ENCODE data around the gene HOXD12.
A peak's percentile ranks its signal among the peaks of the same experiment; 100 is the strongest.

The HOXD12 gene

DNA sequence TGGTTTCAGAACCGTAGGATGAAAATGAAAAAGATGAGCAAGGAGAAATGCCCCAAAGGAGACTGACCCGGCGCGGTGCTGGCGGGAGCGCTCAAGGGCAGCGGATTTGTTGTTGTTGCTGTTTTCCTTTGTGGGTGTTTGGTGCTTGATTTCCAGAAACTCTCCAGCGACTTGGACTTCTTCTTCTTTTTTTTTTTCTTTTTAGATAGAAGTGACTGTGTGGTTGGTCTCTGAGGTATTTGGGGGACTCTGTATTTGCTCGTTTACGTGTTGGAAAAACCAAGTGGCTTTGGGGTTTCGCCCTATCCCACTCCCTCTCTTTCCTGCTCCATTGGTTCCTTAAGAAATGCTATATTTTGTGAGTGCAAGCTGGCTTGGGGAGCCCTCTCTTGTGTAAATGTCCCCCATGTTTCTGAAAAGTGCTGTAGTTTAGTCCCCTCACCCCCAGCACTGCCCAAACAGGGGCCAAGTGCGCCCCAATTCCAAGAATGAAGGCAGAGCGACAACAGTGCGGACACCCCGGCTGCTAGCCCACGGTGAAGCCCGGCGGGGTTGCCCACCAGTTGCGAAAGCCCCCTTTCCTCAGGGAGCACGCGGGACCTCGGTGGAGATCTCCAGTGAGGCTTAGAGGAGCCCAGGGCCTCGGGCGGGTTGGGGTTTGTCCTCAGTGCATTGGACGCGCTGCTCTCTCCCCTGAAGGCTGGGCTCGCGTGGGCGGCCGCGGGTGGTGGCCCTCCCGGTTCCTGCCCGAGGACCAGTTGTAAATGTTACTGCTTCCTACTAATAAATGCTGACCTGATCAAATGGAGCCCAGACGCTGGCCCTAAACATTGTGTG, 24.7 kb downstream of the HOXD12 start:
- peaks cover 0 to 4% of the 10 kb centered on the region in 2 donors for H3K9me3 ChIP-seq (ENCODE audit: control insufficient read depth in 2 of 2, low read length in 2 of 2)
- H3K27ac ChIP-seq (ENCODE audit: low read length): no peak overlapping the region
- H3K36me3 ChIP-seq (ENCODE audit: control insufficient read depth in 2 of 2, insufficient read depth in 2 of 2, low read length in 2 of 2): no peaks in the 10 kb centered on the region
- H3K4me3 ChIP-seq (ENCODE audit: low read length in 2 of 2): peak overlapping the region in 1 of 2 donors; percentile 22
- no peak overlapping the region for H3K9ac ChIP-seq (ENCODE audit: low read length in 2 of 2)
- peaks cover 19% of the 10 kb centered on the region for H3K4me1 ChIP-seq (ENCODE audit: control insufficient read depth, insufficient read depth, low read length)
- peaks cover 72 to 96% of the 10 kb centered on the region in 2 donors for H3K27me3 ChIP-seq (ENCODE audit: control insufficient read depth in 1 of 2, insufficient read depth in 2 of 2, low read length in 2 of 2)

DNA sequence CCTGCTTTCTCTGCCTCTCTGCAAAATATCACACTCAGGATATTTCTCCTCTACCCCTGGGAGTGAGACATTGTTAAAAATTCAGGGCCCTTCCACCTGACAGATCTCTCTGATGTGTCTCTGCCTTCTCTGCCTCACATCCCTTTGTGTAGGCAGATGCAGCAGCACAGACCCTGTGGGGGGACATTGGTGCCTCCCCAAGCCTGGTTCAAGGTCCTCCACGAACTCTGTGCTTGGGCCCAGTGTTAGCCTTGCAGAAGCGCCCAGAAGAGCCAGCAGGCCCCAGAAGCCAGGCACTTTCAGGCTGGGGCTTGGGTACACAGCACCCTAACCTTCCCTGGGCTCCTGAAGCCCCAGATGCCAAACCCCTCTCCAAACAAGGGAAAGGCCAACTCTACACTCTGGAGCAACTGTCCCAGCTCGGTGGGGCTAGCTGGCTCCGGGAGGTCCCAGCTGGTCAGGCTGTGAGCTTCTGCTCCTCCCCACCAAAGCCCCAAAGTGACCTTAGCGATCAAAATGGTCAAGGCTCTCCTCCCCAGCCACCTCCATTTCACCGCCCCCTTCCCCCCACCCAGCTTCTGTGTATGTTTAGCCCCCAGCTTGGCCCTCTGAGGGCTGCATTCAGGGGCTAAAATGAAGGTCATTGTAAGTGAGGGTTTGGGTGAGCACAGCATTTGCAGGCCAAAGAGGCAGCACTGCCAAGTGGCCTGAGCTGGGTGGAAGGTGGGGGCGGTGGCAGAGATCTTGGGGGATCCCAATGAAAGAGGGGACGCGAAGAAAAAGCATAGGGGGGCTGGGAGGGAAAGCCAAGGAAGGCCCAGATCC, 25.6 kb downstream of the HOXD12 start:
- H3K27ac ChIP-seq (ENCODE audit: low read length): no peak overlapping the region
- peaks cover 66 to 92% of the 10 kb centered on the region in 2 donors for H3K27me3 ChIP-seq (ENCODE audit: control insufficient read depth in 1 of 2, insufficient read depth in 2 of 2, low read length in 2 of 2)
- no peak overlapping the region for H3K9ac ChIP-seq (ENCODE audit: low read length in 2 of 2)

DNA sequence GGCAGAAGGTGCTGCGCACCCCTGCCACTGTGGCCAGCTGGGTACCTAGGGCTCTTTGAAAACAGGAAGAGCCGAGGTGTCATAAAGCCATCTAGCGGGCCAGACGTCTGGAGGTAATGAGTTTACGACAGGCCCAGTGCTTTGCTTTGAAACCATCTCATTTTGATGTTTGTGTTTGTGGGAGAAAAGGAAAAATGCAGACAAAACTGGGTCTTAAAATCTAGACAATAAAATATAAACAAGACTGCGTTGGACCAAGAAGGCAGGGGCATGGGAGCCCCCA, 26.1 kb downstream of the HOXD12 start:
- Histone ChIP-seq H3K36me3 (ENCODE audit: control insufficient read depth in 2 of 2, insufficient read depth in 2 of 2, low read length in 2 of 2) (no peaks in the 10 kb centered on the region), H3K27me3 (ENCODE audit: control insufficient read depth in 1 of 2, insufficient read depth in 2 of 2, low read length in 2 of 2) (peaks cover 62 to 92% of the 10 kb centered on the region in 2 donors), H3K27ac (ENCODE audit: low read length) (no peak overlapping the region), H3K9me3 (ENCODE audit: control insufficient read depth in 2 of 2, low read length in 2 of 2) (no peaks in the 10 kb centered on the region), H3K4me1 (ENCODE audit: control insufficient read depth, insufficient read depth, low read length) (peaks cover 27% of the 10 kb centered on the region), H3K9ac (ENCODE audit: low read length in 2 of 2) (no peak overlapping the region), H3K4me3 (ENCODE audit: low read length in 2 of 2) (no peak overlapping the region)

More for the DNA sequence above, 25.6 kb downstream of the HOXD12 start:
- peaks cover 21% of the 10 kb centered on the region for H3K4me1 ChIP-seq (ENCODE audit: control insufficient read depth, insufficient read depth, low read length)
- H3K36me3 ChIP-seq (ENCODE audit: control insufficient read depth in 2 of 2, insufficient read depth in 2 of 2, low read length in 2 of 2): no peaks in the 10 kb centered on the region
- no peak overlapping the region for H3K4me3 ChIP-seq (ENCODE audit: low read length in 2 of 2)
- no peaks in the 10 kb centered on the region for H3K9me3 ChIP-seq (ENCODE audit: control insufficient read depth in 2 of 2, low read length in 2 of 2)

DNA sequence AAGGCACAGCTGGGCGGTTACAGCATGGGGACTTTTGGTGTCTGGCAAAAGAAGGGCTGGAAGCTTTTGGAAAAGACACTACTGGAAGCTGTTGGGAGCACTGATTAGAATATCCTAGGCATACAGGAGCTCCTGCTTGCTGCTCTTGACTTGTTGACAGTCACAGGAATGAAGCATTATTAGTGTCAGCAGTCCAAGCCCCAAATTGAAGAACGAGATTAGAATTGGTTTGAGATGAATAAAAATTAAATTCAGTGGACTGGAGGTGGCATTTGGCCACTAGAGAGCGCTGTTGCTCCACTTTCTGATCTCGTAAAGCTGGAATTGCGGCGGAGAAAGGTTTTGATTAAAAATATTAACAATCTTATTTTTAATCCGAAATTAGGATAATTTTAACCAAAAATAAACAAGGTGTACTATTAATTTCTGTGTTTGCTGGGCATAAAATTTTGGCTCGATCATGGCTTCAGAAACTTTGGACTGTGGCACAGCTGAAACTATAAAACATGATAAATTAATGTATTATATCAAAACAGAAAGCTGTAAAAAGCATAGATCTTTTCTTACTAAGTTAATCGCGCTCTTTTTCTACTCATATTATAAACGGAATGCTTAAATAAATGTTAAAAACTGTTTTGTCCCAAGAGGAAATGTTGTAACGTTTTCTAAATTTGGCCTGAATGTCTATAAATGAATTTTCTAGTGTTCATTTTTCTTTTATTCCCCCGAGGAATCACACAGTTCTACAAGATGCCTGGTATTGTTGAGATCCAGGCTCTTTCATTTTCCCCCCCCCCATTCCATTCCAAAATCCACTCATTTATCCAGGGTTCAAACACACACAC, 27.6 kb downstream of the HOXD12 start:
- no peaks in the 10 kb centered on the region for H3K36me3 ChIP-seq (ENCODE audit: control insufficient read depth in 2 of 2, insufficient read depth in 2 of 2, low read length in 2 of 2)
- no peak overlapping the region for H3K9ac ChIP-seq (ENCODE audit: low read length in 2 of 2)
- H3K27me3 ChIP-seq (ENCODE audit: control insufficient read depth in 1 of 2, insufficient read depth in 2 of 2, low read length in 2 of 2): peaks cover 62 to 91% of the 10 kb centered on the region in 2 donors
- H3K4me1 ChIP-seq (ENCODE audit: control insufficient read depth, insufficient read depth, low read length): peaks cover 28% of the 10 kb centered on the region
- H3K27ac ChIP-seq (ENCODE audit: low read length): no peak overlapping the region
- no peak overlapping the region for H3K4me3 ChIP-seq (ENCODE audit: low read length in 2 of 2)
- peaks cover 0 to 3% of the 10 kb centered on the region in 2 donors for H3K9me3 ChIP-seq (ENCODE audit: control insufficient read depth in 2 of 2, low read length in 2 of 2)

DNA sequence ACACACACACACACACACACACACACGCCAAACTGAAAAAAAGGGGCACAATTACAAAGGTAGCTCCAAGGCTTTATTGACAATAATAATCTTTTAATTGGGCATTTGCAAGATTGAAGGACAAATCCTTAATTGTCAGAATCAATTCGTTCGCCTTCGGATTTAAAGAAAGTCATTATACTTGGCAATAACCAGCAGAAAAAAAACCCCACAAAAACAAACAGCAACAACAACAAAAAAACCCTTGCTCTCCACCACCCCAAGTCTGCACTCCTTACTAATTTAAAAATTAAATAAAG, 28.1 kb downstream of the HOXD12 start:
- Histone ChIP-seq H3K9me3 (ENCODE audit: control insufficient read depth in 2 of 2, low read length in 2 of 2) (peaks cover 0 to 3% of the 10 kb centered on the region in 2 donors), H3K9ac (ENCODE audit: low read length in 2 of 2) (no peak overlapping the region), H3K27ac (ENCODE audit: low read length) (no peak overlapping the region), H3K4me1 (ENCODE audit: control insufficient read depth, insufficient read depth, low read length) (peaks cover 24% of the 10 kb centered on the region), H3K36me3 (ENCODE audit: control insufficient read depth in 2 of 2, insufficient read depth in 2 of 2, low read length in 2 of 2) (no peaks in the 10 kb centered on the region), H3K27me3 (ENCODE audit: control insufficient read depth in 1 of 2, insufficient read depth in 2 of 2, low read length in 2 of 2) (peaks cover 68 to 91% of the 10 kb centered on the region in 2 donors), H3K4me3 (ENCODE audit: low read length in 2 of 2) (peak overlapping the region in 1 of 2 donors; percentile 44)

DNA sequence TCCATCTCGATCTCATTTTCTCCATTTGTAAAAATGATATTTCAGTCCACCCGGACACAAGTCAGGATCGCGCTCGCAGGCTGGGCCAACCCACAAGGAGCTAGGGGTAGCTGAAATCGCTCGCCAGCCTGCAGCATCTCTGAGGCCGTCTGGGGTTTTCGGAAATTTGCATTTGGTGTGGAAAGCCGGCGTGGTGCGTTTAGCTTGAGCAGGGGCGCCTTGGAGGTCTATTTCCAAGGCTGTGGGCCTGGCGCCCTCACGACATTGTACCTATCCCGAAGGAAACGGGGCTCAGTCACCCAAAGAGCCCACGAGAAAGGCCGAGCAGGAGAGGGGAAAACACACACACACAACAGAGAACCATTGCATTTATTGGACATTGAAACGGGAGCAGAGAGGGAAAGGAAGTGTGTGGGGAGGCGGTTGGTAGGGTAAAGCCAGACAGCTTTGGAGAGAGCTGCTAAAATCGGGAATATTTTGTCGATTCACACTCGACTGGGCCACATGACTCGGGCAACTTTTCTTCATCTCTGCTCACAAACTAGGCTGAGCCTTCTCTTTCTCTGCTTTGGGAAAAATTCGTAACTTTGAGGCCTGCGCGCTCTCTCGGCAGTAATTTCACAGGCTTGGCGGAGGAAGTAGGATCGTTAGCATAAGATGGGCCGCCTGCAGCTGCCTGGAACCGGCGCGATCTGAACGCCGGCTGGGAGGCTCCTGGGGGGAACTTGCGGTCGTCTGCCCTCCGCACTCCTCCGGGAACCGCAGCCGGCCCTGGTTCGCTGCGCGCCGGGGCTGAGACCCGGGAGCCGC, 28.8 kb downstream of the HOXD12 start:
- no peak overlapping the region for H3K9ac ChIP-seq (ENCODE audit: low read length in 2 of 2)
- H3K36me3 ChIP-seq (ENCODE audit: control insufficient read depth in 2 of 2, insufficient read depth in 2 of 2, low read length in 2 of 2): no peaks in the 10 kb centered on the region
- H3K9me3 ChIP-seq (ENCODE audit: control insufficient read depth in 2 of 2, low read length in 2 of 2): peaks cover 0 to 3% of the 10 kb centered on the region in 2 donors
- H3K27ac ChIP-seq (ENCODE audit: low read length): no peak overlapping the region
- H3K4me1 ChIP-seq (ENCODE audit: control insufficient read depth, insufficient read depth, low read length): peaks cover 19% of the 10 kb centered on the region
- H3K4me3 ChIP-seq (ENCODE audit: low read length in 2 of 2): peak overlapping the region in 1 of 2 donors; percentile 44
- H3K27me3 ChIP-seq (ENCODE audit: control insufficient read depth in 1 of 2, insufficient read depth in 2 of 2, low read length in 2 of 2): peaks cover 73 to 91% of the 10 kb centered on the region in 2 donors

DNA sequence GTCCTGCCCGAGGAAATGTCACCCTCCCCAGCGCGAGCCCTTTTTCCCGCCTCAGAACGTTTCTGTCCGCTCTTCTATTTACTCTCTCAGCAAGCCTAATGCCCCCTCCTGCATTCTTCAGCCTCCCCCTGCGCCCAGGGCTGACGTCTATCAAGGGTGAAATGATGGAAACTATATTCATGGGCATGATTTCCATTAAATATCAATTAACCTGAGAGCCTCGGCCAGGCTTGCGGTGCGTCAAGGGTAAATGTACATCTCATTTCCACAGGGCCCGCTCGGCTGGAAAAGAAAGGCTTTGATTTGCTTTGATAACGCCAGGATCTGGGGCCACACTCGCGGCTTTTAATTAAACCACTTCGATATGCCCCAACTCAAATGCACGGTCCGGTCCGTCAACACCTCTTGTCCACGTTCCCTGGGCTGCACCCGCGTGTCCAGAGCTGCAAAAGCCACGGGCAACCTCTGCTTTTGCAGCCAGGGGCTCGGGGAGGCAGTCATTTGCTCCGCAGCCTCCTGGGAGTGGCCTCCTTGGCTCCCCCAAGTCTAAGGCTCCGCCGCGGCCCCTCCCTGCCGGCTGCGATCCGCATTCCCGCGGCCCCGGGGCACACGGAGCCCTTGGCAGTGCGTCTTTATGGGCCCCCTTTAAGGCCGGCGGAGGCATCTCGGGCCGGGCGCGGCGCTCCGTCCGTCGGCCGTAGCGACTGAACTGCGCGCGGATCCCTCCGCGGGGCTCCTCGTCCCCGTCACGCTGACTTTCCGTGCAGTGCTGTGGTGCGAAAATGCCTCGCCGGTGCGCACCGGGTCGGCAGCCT, 29.6 kb downstream of the HOXD12 start, which contains the start of gene HOXD8:
Gene HOXD8, plus strand, starts transcription at position 724 of the 815 bp plus-strand sequence. CDS start 662 bp downstream, outside the sequence.
- H3K27me3 ChIP-seq (ENCODE audit: control insufficient read depth in 1 of 2, insufficient read depth in 2 of 2, low read length in 2 of 2): peaks cover 72 to 91% of the 10 kb centered on the region in 2 donors
- H3K9me3 ChIP-seq (ENCODE audit: control insufficient read depth in 2 of 2, low read length in 2 of 2): peaks cover 0 to 3% of the 10 kb centered on the region in 2 donors
- no peaks in the 10 kb centered on the region for H3K36me3 ChIP-seq (ENCODE audit: control insufficient read depth in 2 of 2, insufficient read depth in 2 of 2, low read length in 2 of 2)
- H3K9ac ChIP-seq (ENCODE audit: low read length in 2 of 2): no peak within 1 kb of the TSS
- H3K27ac ChIP-seq (ENCODE audit: low read length): no peak within 1 kb of the TSS
- H3K4me3 ChIP-seq (ENCODE audit: low read length in 2 of 2): peak within 1 kb of the TSS; percentile 12 to 59
- peaks cover 19% of the 10 kb centered on the region for H3K4me1 ChIP-seq (ENCODE audit: control insufficient read depth, insufficient read depth, low read length)

DNA sequence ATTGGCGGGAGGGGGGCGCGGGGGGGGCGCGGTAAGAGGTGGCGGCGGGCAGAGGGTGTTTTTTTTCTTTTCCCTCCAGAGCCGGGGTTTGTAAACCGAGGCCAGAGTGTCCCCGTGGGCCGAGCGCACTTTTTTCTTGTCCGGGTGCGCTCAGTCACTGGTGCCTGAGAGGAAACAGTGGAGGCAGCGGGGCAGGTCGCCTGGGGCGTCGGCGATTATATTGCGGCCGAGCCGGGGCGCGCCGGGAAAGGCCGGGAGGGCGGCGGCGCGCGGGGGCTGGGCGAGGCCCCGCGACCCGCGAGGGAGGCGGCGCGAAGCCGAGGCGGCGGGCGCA, 30.2 kb downstream of the HOXD12 start:
- no peak overlapping the region for H3K9ac ChIP-seq (ENCODE audit: low read length in 2 of 2)
- H3K4me1 ChIP-seq (ENCODE audit: control insufficient read depth, insufficient read depth, low read length): peaks cover 19% of the 10 kb centered on the region
- H3K27ac ChIP-seq (ENCODE audit: low read length): no peak overlapping the region
- H3K27me3 ChIP-seq (ENCODE audit: control insufficient read depth in 1 of 2, insufficient read depth in 2 of 2, low read length in 2 of 2): peaks cover 71 to 91% of the 10 kb centered on the region in 2 donors
- no peaks in the 10 kb centered on the region for H3K36me3 ChIP-seq (ENCODE audit: control insufficient read depth in 2 of 2, insufficient read depth in 2 of 2, low read length in 2 of 2)
- H3K4me3 ChIP-seq (ENCODE audit: low read length in 2 of 2): peak overlapping the region in 1 of 2 donors; percentile 59
- peaks cover 0 to 3% of the 10 kb centered on the region in 2 donors for H3K9me3 ChIP-seq (ENCODE audit: control insufficient read depth in 2 of 2, low read length in 2 of 2)

DNA sequence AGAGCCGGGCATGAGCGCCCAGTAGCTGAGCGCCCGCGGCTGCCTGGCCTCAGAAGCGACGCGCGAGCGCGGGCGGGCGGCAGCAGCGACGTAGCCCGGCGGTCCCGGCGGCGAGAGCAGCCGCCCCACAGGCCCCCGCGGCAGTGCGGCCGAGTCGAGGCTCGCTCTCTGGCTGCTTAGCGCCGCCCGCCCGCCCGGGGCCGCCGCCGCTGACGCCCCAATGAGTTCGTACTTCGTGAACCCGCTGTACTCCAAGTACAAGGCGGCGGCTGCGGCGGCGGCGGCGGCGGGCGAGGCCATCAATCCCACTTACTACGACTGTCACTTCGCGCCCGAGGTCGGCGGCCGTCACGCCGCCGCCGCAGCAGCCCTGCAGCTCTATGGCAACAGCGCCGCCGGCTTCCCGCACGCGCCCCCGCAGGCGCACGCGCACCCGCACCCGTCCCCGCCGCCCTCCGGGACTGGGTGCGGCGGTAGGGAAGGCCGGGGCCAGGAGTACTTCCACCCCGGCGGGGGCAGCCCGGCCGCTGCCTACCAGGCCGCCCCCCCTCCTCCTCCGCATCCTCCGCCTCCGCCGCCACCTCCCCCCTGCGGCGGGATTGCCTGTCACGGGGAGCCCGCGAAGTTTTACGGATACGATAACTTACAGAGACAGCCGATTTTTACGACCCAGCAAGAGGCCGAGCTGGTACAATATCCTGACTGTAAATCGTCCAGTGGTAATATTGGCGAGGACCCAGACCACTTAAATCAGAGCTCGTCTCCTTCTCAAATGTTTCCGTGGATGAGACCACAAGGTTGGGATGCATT, 30.8 kb downstream of the HOXD12 start:
- no peaks in the 10 kb centered on the region for H3K36me3 ChIP-seq (ENCODE audit: control insufficient read depth in 2 of 2, insufficient read depth in 2 of 2, low read length in 2 of 2)
- H3K27ac ChIP-seq (ENCODE audit: low read length): no peak overlapping the region
- peaks cover 19% of the 10 kb centered on the region for H3K4me1 ChIP-seq (ENCODE audit: control insufficient read depth, insufficient read depth, low read length)
- peaks cover 0 to 3% of the 10 kb centered on the region in 2 donors for H3K9me3 ChIP-seq (ENCODE audit: control insufficient read depth in 2 of 2, low read length in 2 of 2)
- H3K27me3 ChIP-seq (ENCODE audit: control insufficient read depth in 1 of 2, insufficient read depth in 2 of 2, low read length in 2 of 2): peaks cover 71 to 91% of the 10 kb centered on the region in 2 donors
- H3K4me3 ChIP-seq (ENCODE audit: low read length in 2 of 2): peak overlapping the region; percentile 12 to 59
- H3K9ac ChIP-seq (ENCODE audit: low read length in 2 of 2): no peak overlapping the region
